Measurements from ENCODE around the gene SNAPC3.
"Not testable (repeated sequence)": the region's sequence is repeated elsewhere in the genome, so short reads cannot be mapped to it uniquely, and the experiment has no call there.

The SNAPC3 gene

GRCh38 chr9:15426019-15426418 is 3.3 kb downstream of the SNAPC3 start:
- no peak for DNase-seq

- DNase-seq = not testable (repeated sequence)
Measured at GRCh38 chr9:15427702-15428101, 5.0 kb downstream of the SNAPC3 start.

GRCh38 chr9:15430920-15431844 is 8.5 kb downstream of the SNAPC3 start:
- no peak for DNase-seq

GRCh38 chr9:15433191-15433590 is 10.5 kb downstream of the SNAPC3 start:
- no peak for DNase-seq

GRCh38 chr9:15433661-15434060 is 11.0 kb downstream of the SNAPC3 start:
- DNase-seq = no peak

DNA sequence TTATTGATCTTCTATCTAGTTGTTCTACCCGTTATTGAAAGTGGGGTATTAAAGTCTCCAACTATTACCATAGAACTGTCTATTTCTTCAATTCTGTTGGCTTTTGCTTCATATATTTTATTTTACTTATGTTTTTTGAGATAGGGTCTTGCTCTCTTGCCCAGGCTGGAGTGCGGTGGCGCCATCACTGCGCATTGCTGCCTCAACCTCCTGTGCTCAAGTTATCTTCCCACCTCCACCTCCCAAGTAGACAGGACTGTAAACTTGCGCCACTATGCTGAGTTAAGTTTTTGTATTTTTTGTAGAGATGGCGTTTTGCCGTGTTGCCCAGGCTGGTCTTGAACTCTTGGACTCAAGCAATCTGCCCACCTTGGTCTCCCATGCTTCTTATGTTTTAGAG is 16.2 kb downstream of the SNAPC3 start:
- DNase-seq = no peak

GRCh38 chr9:15441841-15442240 is 19.2 kb downstream of the SNAPC3 start:
- not testable (repeated sequence) for DNase-seq

- not testable (repeated sequence) for DNase-seq
Measured at GRCh38 chr9:15442264-15442663, 19.6 kb downstream of the SNAPC3 start.

GRCh38 chr9:15444141-15444540 is 21.5 kb downstream of the SNAPC3 start:
- no peak for DNase-seq

- DNase-seq = no peak
Measured at GRCh38 chr9:15453956-15454355, 31.3 kb downstream of the SNAPC3 start.

DNA sequence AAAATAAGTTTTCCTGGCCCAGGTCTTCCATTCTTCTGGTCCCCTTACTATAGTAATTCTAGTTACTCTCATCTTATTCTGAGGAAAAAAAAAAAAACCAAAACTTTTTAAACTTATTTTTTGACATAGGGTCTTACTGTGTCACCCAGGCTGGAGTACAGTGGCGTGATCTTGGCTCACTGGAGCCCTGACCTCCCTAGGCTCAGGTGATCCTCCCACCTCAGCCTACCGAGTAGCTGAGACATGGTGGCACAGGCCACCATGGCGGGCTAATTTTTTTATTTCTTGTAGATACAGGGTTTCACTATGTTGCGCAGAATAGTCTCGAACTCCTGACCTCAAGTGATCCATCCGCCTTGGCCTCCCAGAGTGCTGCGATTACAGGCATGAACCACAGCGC is 38.4 kb downstream of the SNAPC3 start:
- no peak for DNase-seq

GRCh38 chr9:15461601-15462000 is 38.9 kb downstream of the SNAPC3 start:
- no peak for DNase-seq

- no peak for DNase-seq
Measured at GRCh38 chr9:15468145-15468544, 45.5 kb downstream of the SNAPC3 start.

- DNase-seq = no peak
Measured at GRCh38 chr9:15469406-15469805, 46.7 kb downstream of the SNAPC3 start.

DNA sequence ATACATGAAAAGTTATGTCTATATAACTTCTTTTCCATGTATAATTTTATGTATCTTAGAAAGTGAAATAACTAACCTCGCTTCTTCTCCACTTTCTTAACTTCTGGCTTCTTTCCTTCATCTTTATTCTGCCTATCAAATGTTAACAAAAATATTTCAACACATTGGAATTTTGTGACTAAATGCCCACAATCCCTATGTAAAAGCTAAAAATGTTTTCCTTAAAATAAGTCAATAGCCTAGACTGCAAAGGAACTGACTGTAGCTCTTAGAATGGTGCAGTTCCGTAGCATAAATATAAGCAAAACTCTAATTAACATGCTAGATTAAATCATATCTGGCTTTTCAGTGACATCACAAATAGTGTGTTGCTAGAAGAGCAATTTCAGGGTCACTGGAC is 47.2 kb downstream of the SNAPC3 start:
- DNase-seq = no peak

DNA sequence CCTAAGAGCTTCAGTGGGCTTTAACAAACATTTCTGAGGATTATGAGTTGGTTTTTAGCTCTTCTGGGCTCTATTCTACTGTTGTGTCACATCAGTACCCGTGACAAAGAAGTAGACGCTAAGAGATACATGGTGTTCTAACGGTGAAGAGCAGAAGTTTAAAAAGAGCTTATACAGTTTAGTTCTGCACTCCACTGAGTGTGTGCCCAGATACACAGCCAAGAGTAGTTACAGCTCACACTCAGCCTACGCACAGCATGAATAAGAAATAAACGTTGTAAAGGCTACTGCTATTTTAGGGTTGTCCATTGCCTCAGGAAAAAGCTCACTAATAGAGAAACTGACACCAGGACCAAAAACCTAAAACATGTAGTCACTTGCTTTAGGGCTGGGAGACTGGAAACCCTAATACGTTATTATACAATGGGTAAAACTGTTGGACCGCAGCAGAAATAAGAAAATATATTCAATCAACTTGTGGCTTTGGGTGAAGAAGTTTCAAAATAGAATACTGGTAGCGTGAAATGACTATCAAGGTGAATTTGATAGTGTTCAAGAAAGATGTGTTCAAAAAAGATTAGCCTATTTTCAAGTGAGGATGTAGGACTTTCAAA is 53.4 kb downstream of the SNAPC3 start:
- DNase-seq = no peak

DNA sequence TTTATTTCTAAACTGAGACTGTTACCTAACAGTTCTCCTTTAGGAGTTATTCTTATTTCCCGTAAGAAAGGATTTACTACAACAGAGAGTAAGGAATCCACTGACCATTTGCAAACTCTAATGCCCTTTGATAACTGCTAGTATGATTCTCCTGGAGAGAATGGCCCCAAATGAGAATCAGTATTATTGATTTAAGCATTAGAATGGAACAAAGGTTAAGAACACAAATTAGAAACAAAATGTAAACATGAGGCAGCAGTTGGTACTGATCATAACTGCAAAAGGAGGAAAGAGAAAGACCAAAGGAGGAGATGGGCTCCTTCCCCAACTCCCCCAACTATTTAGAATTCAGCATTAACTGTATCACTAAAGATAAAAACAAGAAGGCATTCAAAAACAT is 57.4 kb downstream of the SNAPC3 start:
- DNase-seq = no peak

- no peak for DNase-seq
Measured at GRCh38 chr9:15482146-15482545, 59.5 kb downstream of the SNAPC3 start.

- no peak for DNase-seq
Measured at GRCh38 chr9:15484802-15485201, 62.1 kb downstream of the SNAPC3 start.

DNA sequence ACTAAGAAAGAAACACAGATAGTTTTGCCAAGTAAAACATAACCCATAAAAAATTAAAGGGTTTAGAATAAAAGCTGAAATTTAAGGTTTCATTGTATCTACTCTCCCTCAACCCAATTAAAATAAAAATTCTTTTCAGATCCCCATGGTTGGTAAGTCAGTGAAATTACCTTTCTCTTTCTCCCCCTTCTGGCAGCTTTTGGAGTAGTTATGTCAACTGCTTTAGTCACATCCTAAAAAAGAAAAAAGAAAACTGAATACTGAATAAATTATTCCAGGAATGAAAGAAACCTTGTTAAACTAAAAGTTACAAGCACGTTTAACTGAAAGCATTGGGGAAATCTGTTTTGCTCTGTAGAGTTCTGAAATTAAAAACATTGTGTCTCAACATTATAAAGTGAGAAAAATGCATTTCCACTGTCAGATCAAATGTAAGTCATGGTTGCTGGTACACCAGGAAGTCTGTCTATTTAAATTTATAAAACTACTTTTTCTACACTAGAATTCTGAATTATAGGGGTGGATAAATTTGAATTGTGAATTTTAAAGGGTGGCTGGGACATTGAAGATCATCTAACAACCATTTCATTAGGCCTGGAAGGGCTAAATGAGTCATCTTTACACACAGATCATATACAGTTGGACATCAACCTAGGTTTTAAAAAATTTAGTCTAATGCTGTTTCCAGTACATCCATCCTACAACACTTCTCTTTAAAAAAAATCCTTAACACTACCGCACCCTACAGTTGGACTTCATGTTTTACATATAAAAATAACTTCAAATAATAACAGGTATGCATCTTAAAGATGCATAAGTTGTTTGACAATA is 63.4 kb downstream of the SNAPC3 start:
- DNase-seq = no peak

- no peak for DNase-seq
Measured at GRCh38 chr9:15491950-15492349, 69.3 kb downstream of the SNAPC3 start.

- no peak for DNase-seq
Measured at GRCh38 chr9:15492485-15493150, 69.9 kb downstream of the SNAPC3 start.

Data from stimulated activated CD8-positive, alpha-beta memory T cell treated with anti-CD3 and anti-CD28 coated beads, Interleukin-4, amount 100 ng/mL, for 48 hours (primary cell).